Adipocyte (in vitro differentiated cells): Measurements from ENCODE around the gene KLHDC10.
"Not testable (repeated sequence)": the region's sequence is repeated elsewhere in the genome, so short reads cannot be mapped to it uniquely, and the experiment has no call there.

Experiments used
- DNase-seq: peaks from one replicate; pipeline ENCODE4 v3.0.0-alpha.2; 2015; ENCODE audit warnings: low read depth
- H3K27me3 ChIP-seq: replicated peaks from 2 replicates; pipeline ENCODE4 v1.7.0; 2013; ENCODE audit warnings: mild to moderate bottlenecking, low read length, moderate library complexity; ENCODE audit not compliant: control insufficient read depth, insufficient read depth
- H3K36me3 ChIP-seq: 2 replicates; pipeline ENCODE4 v1.7.0; 2013; ENCODE audit warnings: low read length, mild to moderate bottlenecking, moderate library complexity; ENCODE audit not compliant: control insufficient read depth, insufficient read depth, severe bottlenecking
- H3K4me1 ChIP-seq: 2 replicates; pipeline ENCODE4 v1.7.0; 2013; ENCODE audit warnings: mild to moderate bottlenecking, low read length, moderate library complexity; ENCODE audit not compliant: control insufficient read depth, insufficient read depth
- H3K4me3 ChIP-seq: 2 replicates; pipeline ENCODE4 v1.7.0; 2013; ENCODE audit warnings: mild to moderate bottlenecking, low read length, moderate library complexity
- H3K9ac ChIP-seq: 2 replicates; pipeline ENCODE4 v1.7.0; 2013; ENCODE audit warnings: mild to moderate bottlenecking, low read length, moderate library complexity
- H3K9me3 ChIP-seq: 2 replicates; pipeline ENCODE4 v1.7.0; 2013; ENCODE audit warnings: mild to moderate bottlenecking, low read length, moderate library complexity; ENCODE audit not compliant: control insufficient read depth

Gene KLHDC10

DNA sequence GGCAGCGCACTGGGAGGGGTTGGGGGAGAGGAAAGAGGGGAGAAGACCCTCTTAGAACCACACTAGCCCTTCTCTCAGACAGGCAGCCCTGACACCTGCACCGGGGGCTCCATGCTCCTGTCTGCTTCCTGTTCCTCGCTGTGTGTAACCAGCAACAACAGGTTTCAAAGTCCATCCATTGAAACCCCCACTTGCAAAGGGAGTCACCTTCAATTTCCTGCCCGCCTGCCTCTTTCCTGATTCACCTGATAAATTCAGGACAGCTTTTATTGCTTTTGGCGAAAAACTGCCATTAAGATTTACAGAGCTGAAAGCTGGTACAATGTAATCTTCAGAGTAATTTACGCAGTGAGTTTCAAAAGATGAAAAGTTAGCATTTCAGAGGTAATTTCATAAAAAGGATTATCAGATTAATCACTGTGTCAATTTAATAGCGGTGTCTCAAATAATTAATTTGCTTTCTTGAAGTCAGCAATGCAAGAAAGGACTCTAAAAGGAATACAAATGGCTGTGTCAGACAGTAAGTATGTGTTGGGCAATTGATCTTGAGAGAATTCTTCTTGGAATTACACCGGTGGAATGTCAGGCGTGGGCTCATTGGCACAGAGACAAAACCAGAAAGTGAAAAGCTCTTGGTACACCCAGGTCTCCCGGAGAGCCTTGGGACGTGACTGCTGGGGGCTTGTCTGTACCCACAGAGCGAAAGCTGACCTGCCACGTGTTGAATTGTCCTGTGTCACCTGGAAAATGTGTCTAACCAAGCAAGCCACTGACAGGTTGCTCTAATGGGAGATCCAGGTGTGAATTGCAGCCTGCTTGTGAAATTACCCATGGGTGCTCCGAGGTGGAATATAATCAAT is 74.2 kb downstream of the KLHDC10 start:
- no peak overlapping the region for H3K9ac ChIP-seq
- no peaks in the 10 kb centered on the region for H3K27me3 ChIP-seq
- no peak overlapping the region for H3K4me3 ChIP-seq
- no peaks in the 10 kb centered on the region for H3K9me3 ChIP-seq
- peak; percentile 73 for DNase-seq
- peaks cover 24% of the 10 kb centered on the region for H3K4me1 ChIP-seq
- H3K36me3 ChIP-seq = no peaks in the 10 kb centered on the region

DNA sequence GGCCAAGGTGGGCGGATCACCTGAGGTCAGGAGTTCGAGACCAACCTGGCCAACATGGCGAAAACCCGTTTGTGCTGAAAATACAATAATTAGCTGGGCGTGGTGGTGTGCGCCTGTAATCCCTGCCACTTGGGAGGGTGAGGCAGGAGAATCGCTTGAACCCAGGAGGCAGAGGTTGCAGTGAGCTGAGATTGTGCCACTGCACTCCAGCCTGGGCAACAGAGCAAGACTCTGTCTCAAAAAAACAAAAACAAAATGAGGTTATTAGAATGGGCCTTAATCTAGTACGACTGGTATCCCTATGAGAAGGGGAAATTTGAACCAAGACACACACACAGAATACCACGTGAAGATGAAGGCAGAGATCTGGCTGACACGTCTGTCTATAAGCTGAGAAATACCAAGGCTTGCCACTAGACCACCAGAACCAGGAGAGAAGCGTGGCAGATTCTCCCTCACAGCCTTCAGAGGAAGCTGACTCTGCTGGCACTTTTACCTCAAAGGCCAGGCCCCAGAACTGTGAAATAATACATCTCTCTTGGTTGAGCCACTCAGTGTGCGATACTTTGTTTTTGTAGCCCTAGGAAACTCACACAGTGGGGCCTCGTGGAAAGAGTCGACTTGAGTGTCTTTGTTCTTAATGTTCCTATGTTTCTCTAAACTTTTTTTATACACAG is 75.2 kb downstream of the KLHDC10 start:
- Histone ChIP-seq H3K27me3 (no peaks in the 10 kb centered on the region), H3K4me3 (no peak overlapping the region), H3K9ac (no peak overlapping the region), H3K9me3 (no peaks in the 10 kb centered on the region), H3K4me1 (peaks cover 24% of the 10 kb centered on the region), H3K36me3 (no peaks in the 10 kb centered on the region)
- no peak for DNase-seq

DNA sequence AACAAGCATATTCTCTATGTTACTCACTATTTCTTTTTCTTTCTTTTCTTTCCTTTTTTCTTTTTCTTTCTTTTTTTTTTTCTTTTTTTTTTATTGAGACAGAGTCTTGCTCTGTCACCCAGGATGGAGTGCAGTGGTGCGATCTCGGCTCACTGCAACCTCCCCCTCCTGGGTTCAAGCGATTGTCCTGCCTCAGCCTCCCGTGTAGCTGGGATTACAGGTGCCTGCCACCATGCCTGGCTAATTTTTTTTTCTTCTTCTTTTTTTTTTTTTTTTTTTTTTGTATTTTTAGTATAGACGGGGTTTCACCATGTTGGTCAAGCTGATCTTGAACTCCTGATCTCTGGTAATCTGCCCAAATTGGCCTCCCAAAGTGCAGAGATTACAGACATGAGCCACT is 75.8 kb downstream of the KLHDC10 start:
- not testable (repeated sequence) for H3K27me3 ChIP-seq, H3K4me3 ChIP-seq, DNase-seq, H3K9me3 ChIP-seq, H3K36me3 ChIP-seq, H3K9ac ChIP-seq
- H3K4me1 ChIP-seq = peaks cover 21% of the 10 kb centered on the region

DNA sequence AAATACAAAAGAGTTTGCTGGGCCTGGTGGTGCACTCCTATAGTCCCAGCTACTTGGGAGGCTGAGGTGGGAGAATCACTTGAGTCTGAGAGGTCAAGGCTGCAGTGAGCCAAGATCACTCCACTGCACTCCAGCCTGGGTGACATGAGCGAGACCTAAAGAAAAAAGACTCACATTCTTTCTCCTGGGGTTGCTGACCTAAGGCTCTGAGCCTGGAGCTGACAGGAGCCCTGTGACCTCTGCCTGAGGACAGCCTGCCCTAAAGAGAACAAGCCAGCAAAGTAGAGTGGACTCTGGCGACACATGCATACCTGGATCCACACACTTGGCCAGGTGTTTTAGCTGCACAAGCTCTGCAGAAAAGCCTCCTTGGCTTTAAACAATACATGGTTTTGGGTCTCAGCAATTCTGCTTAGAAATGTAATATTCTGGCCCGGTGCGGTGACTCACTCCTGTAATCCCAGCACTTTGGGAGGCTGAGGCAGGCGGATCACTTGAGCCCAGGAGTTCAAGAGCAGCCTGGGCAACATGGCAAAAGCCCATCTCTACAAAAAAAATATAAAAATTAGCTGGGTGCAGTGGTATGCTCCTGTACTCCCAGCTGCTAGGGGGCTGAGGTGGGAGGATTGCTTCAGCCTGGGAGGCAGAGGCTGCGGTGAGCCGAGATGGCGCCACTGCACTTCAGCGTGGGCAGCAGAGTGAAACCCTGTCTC is 76.5 kb downstream of the KLHDC10 start:
- H3K9ac ChIP-seq = no peak overlapping the region
- H3K36me3 ChIP-seq = no peaks in the 10 kb centered on the region
- no peak for DNase-seq
- H3K4me1 ChIP-seq = peaks cover 14% of the 10 kb centered on the region
- no peak overlapping the region for H3K4me3 ChIP-seq
- no peaks in the 10 kb centered on the region for H3K9me3 ChIP-seq
- H3K27me3 ChIP-seq = no peaks in the 10 kb centered on the region

DNA sequence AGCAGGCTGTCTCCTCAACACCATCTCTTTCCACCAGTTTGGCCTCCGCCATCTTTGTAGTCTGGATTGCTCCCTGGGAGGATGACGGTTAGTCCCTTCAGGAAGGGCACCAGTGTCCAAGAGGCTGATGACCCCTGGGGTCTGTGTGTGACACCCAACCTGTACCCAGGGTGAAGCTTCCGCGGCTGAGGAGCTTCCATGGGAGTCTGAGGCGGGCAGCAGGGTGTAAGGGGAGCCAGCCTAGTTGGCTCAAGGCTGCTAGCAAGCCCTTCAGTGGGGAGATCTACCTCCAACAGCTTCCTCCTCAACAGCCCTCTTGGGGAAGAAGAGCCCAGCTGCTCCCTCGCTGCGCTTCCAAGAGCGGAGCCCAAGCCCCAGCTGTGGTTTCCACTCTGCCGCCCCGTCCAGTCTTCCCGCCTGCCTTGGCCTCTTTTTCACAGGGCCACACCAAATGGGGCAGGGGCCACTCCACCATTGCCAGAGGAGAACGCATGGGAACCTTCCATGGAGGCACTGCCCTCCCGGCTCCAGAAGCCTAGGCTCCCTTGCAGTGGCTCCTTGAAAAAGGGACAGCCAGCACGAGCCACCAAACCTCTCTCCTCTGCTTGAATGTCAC is 77.5 kb downstream of the KLHDC10 start:
- Histone ChIP-seq H3K4me1 (peaks cover 15% of the 10 kb centered on the region), H3K4me3 (no peak overlapping the region), H3K27me3 (no peaks in the 10 kb centered on the region), H3K9me3 (no peaks in the 10 kb centered on the region), H3K9ac (no peak overlapping the region), H3K36me3 (no peaks in the 10 kb centered on the region)
- DNase-seq = no peak

DNA sequence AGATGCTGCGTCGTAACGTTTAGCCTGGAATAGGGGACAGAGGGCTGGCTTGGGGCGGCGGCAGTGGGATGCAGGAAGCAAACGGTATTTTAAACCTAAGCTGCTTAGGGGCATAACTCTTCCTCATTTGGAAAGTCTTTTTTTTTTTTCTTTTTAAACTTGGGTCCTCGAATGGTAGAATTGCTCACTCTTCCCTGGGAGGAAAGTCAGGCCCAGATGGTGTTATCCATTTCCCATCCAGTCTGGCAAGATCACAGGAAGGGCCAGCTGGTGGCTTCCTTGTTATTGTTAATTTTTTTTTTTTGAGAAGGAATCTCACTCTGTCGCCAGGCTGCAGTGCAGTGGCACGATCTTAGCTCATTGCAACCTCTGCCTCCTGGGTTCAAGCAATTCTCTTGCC is 78.2 kb downstream of the KLHDC10 start:
- no peak overlapping the region for H3K9ac ChIP-seq
- H3K9me3 ChIP-seq = no peaks in the 10 kb centered on the region
- H3K36me3 ChIP-seq = no peaks in the 10 kb centered on the region
- no peaks in the 10 kb centered on the region for H3K27me3 ChIP-seq
- no peak for DNase-seq
- H3K4me1 ChIP-seq = peaks cover 23% of the 10 kb centered on the region
- H3K4me3 ChIP-seq = no peak overlapping the region

DNA sequence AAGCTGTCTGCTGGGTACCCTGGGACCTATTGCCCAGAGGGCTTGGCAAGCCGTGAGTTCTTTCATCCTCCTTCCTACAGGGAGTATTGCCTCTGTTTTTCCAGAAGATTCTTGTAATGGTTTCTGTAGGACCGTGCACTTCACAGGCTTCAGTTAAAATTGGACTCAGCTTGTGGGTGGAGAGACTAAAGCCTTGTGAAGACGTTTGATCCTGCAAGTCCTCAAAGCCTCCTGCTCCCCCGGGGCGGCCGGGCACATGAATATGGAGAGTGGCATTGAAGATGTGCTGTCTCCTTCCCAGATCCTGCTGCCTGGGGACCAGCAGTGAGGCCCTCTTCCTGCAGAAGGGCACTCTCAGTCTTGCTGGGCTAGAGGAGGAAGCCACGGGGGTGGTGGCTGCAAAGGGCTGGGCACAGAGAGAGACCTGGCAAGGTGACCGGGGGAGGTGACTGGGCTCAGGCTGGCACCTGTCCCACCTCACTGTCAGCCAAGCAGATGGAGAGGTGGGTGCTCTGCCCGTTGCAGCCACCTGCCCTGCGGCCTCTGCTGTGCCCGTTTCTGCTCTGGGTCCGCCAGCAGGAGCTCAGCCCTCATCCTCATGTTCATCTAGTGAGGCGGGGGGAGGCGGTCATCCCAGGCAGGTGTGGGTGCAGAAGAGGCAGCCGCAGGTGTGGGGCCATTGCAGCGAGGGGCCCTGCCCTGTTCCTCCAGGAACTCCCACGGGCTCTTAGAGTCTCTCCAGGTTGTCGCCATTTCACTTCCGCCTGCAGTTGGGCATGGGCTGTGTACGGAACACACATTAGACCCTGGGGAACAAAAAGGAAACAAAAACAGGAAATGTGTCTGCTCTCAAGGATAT is 79.2 kb downstream of the KLHDC10 start:
- DNase-seq = no peak
- H3K4me3 ChIP-seq = no peak overlapping the region
- no peak overlapping the region for H3K9ac ChIP-seq
- H3K9me3 ChIP-seq = no peaks in the 10 kb centered on the region
- peaks cover 18% of the 10 kb centered on the region for H3K4me1 ChIP-seq
- no peaks in the 10 kb centered on the region for H3K36me3 ChIP-seq
- H3K27me3 ChIP-seq = no peaks in the 10 kb centered on the region

DNA sequence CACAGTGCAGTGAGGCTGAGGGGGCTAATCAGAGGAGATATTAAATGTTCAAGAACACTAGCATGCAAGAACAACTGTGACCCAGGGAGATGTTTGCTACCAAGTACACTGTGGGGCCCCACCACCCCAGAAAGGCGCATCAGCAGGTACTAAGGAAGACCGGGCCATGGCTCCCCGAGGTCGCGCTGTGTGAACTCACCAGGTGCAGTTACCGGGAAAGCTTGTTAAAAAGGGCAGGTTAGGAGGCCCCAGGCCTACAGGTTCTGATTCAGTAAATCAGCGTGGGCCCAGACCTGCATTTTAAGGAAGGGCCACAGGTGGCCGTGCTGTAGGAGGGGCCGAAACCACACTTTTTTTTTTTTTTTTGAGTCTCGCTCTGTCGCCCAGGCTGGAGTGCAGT is 80.3 kb downstream of the KLHDC10 start:
- Histone ChIP-seq H3K36me3 (no peaks in the 10 kb centered on the region), H3K27me3 (no peaks in the 10 kb centered on the region), H3K9ac (no peak overlapping the region), H3K4me1 (peaks cover 12% of the 10 kb centered on the region), H3K4me3 (no peak overlapping the region), H3K9me3 (no peaks in the 10 kb centered on the region)
- DNase-seq = no peak

DNA sequence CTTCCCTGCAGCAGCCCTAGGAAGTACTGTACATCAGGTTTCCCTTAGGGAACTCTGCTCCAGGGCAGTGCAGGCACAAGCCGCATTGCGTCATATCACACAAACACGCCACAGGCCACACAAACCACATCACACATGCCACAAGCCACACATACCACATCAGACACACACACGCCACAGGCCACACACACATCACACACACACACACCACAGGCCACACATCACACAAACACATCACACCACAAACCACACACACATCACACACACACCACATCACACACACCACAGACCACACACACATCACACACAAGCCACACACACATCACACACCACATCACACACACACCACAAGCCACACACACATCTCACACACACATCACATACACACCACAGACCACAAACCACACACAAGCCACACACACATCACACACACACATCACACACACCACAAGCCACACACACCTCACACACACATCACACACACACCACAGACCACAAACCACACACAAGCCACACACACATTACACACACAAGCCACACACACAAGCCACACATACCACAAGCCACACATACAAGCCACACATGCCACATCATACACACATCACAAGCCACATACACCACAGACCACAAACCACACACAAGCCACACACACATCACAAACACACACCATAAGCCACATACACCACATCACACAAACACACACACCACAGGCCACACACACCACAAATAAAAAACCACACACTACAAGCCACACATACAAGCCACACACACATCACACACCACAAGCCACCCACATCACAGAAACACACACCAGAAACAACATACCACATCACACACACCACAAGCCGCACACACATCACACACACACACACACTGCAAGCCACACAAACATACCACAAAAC is 81.5 kb downstream of the KLHDC10 start:
- H3K4me1 ChIP-seq = peaks cover 12% of the 10 kb centered on the region
- no peaks in the 10 kb centered on the region for H3K27me3 ChIP-seq
- H3K9ac ChIP-seq = no peak overlapping the region
- no peak overlapping the region for H3K4me3 ChIP-seq
- DNase-seq = peak; percentile 53
- no peaks in the 10 kb centered on the region for H3K36me3 ChIP-seq
- H3K9me3 ChIP-seq = peaks cover 2% of the 10 kb centered on the region
